T-cell (primary cell): Measurements from ENCODE around the gene AGTPBP1. TPM values are rescaled to one million over a fixed set of nuclear protein-coding genes. Genes with fewer than 3 reads are reported as not detected.

ENCODE experiments used
- ATAC-seq, 4 experiments: fragments of 200-7000 bp in 3 of 4; fragments of 150-1000 bp in 1 of 4; cut with Tn5 transposase; replicated peaks in 1 of 4; 1 replicate in 3 of 4; 2 replicates in 1 of 4; pipeline ENCODE4 v1.10.0; 2021; ENCODE audit warnings: moderate library complexity in 3 of 4, mild to moderate bottlenecking in 2 of 4, moderate number of reproducible peaks in 1 of 4
- CTCF ChIA-PET, 2 donors: fragments of 300-600 bp; sonication (Branson Sonifier 250); formaldehyde crosslinking; loops; one replicate each; lab custom pipeline; 2022; ENCODE audit warnings: antibody characterized with exemption in 2 of 2; lab: Charles Lee
- POLR2A ChIA-PET, 2 donors: fragments of 300-600 bp; sonication (Branson Sonifier 250); formaldehyde crosslinking; loops; one replicate each; lab custom pipeline; 2022; ENCODE audit warnings: antibody characterized with exemption in 2 of 2; lab: Charles Lee
- DNase-seq, 35 experiments: peaks; one replicate each; pipeline versions ENCODE4 v3.0.0 to v3.0.0-alpha.2; 2013 to 2023
- H3K27ac ChIP-seq: one replicate; pipeline ENCODE4 v1.5.1; 2013; ENCODE audit warnings: low read length
- H3K27me3 ChIP-seq, 2 experiments: replicated peaks in 1 of 2; 1 replicate in 1 of 2; 2 replicates in 1 of 2; pipeline versions ENCODE4 v1.6.1 to v1.7.0; 2013; ENCODE audit warnings: low read length in 1 of 2, mixed read lengths in 1 of 2; ENCODE audit not compliant: control insufficient read depth in 2 of 2, insufficient read depth in 2 of 2; ENCODE audit errors: extremely low read depth in 1 of 2
- H3K36me3 ChIP-seq, 2 donors: 1 replicate in 1 of 2; 2 replicates in 1 of 2; pipeline versions ENCODE4 v1.6.1 to v1.7.0; 2013; ENCODE audit warnings: low read length in 1 of 2; ENCODE audit not compliant: control insufficient read depth in 2 of 2, insufficient read depth in 1 of 2; ENCODE audit errors: extremely low read depth in 1 of 2
- H3K4me1 ChIP-seq, 2 experiments: 1 replicate in 1 of 2; 2 replicates in 1 of 2; pipeline versions ENCODE4 v1.6.1 to v1.7.0; 2013; ENCODE audit warnings: low read length in 2 of 2, mixed read lengths in 1 of 2; ENCODE audit not compliant: insufficient read depth in 2 of 2, control insufficient read depth in 1 of 2; ENCODE audit errors: extremely low read depth in 1 of 2
- H3K4me3 ChIP-seq, 2 donors: 1 replicate in 1 of 2; 2 replicates in 1 of 2; pipeline versions ENCODE4 v1.5.1 to v1.7.0; 2013; ENCODE audit warnings: mild to moderate bottlenecking in 2 of 2, low read length in 1 of 2, moderate library complexity in 1 of 2; ENCODE audit not compliant: control insufficient read depth in 1 of 2; ENCODE audit errors: extremely low read depth in 1 of 2
- H3K9me3 ChIP-seq: 2 replicates; pipeline ENCODE4 v1.7.0; 2013
- H3K27ac Mint-ChIP-seq, 2 donors: one replicate each; pipeline ENCODE4 v1.8.0; 2020 to 2021; ENCODE audit warnings: mild to moderate bottlenecking in 2 of 2, mixed read lengths in 2 of 2
- H3K27me3 Mint-ChIP-seq, 2 donors: one replicate each; pipeline ENCODE4 v1.8.0; 2021 to 2022; ENCODE audit warnings: mixed read lengths in 2 of 2
- H3K36me3 Mint-ChIP-seq: one replicate; pipeline ENCODE4 v1.8.0; 2021; ENCODE audit warnings: mixed read lengths
- H3K4me1 Mint-ChIP-seq, 3 donors: one replicate each; pipeline ENCODE4 v1.8.0; 2020 to 2022; ENCODE audit warnings: mixed read lengths in 3 of 3, mild to moderate bottlenecking in 1 of 3
- H3K4me3 Mint-ChIP-seq, 3 donors: one replicate each; pipeline ENCODE4 v1.8.0; 2020 to 2022; ENCODE audit warnings: mild to moderate bottlenecking in 3 of 3, mixed read lengths in 3 of 3, moderate library complexity in 3 of 3
- H3K9me3 Mint-ChIP-seq, 3 donors: one replicate each; pipeline ENCODE4 v1.8.0; 2020 to 2022; ENCODE audit warnings: mixed read lengths in 3 of 3
- WGBS: methylation state at CpG from one replicate; pipeline ENCODE4 v1.1.5; 2013; ENCODE audit warnings: missing lambda C conversion rate; ENCODE audit not compliant: insufficient coverage; 5-methylcytosine and 5-hydroxymethylcytosine counted together
- total RNA-seq, 35 experiments: library from RNA in 6 of 35; stranded (reverse) in 6 of 35; fragments of 120-200 nt in 1 of 35; gene quantifications; one replicate each; pipeline versions ENCODE4 v1.2.1 to v1.2.4 and lab custom pipeline; 2013 to 2026

The AGTPBP1 gene
- total RNA-seq, 5 donors from 2014 or later (not counting 1 experiment from before 2014, with no cell fraction given) = 46.2 to 66.7 (median 52.2) TPM

- no peaks in the 10 kb centered on the region for H3K9me3 Mint-ChIP-seq
- H3K27ac Mint-ChIP-seq = no peak overlapping the region
- Histone ChIP-seq H3K36me3 (no peaks in the 10 kb centered on the region), H3K27ac (no peak overlapping the region), H3K27me3 (peaks cover 0 to 18% of the 10 kb centered on the region in 2 experiments), H3K4me3 (no peak overlapping the region), H3K9me3 (no peaks in the 10 kb centered on the region), H3K4me1 (no peaks in the 10 kb centered on the region)
- ATAC-seq = no peak
- no peak overlapping the region for H3K4me3 Mint-ChIP-seq
- POLR2A ChIA-PET = no interaction called here
- H3K36me3 Mint-ChIP-seq = no peaks in the 10 kb centered on the region
- no peaks in the 10 kb centered on the region for H3K4me1 Mint-ChIP-seq
- WGBS = 81% methylated on average over 4 of the region's 4 CpGs
- peaks cover 8 to 16% of the 10 kb centered on the region in 2 donors for H3K27me3 Mint-ChIP-seq
- DNase-seq = no peak
- CTCF ChIA-PET = no interaction called here
Measured at GRCh38 chr9:85508616-85509015, 233.1 kb downstream of the AGTPBP1 start.

- ATAC-seq (no peak), DNase-seq (no peak)
- Histone ChIP-seq H3K27me3 (peaks cover 0 to 11% of the 10 kb centered on the region in 2 experiments), H3K27ac (no peak overlapping the region), H3K36me3 (no peaks in the 10 kb centered on the region), H3K4me1 (no peaks in the 10 kb centered on the region), H3K4me3 (no peak overlapping the region), H3K9me3 (no peaks in the 10 kb centered on the region)
- ChIA-PET CTCF (no interaction called here), POLR2A (no interaction called here)
- 82% methylated on average over 7 of the region's 7 CpGs for WGBS
- H3K36me3 Mint-ChIP-seq = no peaks in the 10 kb centered on the region
- H3K4me3 Mint-ChIP-seq = no peak overlapping the region
- no peaks in the 10 kb centered on the region for H3K9me3 Mint-ChIP-seq
- no peaks in the 10 kb centered on the region for H3K4me1 Mint-ChIP-seq
- no peak overlapping the region for H3K27ac Mint-ChIP-seq
- H3K27me3 Mint-ChIP-seq = peaks cover 13 to 20% of the 10 kb centered on the region in 2 donors
Measured at GRCh38 chr9:85505612-85506011, 236.1 kb downstream of the AGTPBP1 start.

- CTCF ChIA-PET = interaction anchor here in 1 of 2 donors (0.5 kb wide), 1 partner anchor 17 kb away, joined by 4 read pairs; no protein-coding TSS in a partner anchor
- no peak overlapping the region for H3K4me3 ChIP-seq
Measured at GRCh38 chr9:85502815-85503655, 238.7 kb downstream of the AGTPBP1 start.

GRCh38 chr9:85501882-85502281 is 239.9 kb downstream of the AGTPBP1 start:
- Histone ChIP-seq H3K27me3 (no peaks in the 10 kb centered on the region), H3K4me1 (no peaks in the 10 kb centered on the region), H3K36me3 (no peaks in the 10 kb centered on the region), H3K27ac (no peak overlapping the region), H3K4me3 (no peak overlapping the region), H3K9me3 (no peaks in the 10 kb centered on the region)
- no peaks in the 10 kb centered on the region for H3K36me3 Mint-ChIP-seq
- peaks cover 7 to 20% of the 10 kb centered on the region in 2 donors for H3K27me3 Mint-ChIP-seq
- CTCF ChIA-PET = no interaction called here
- DNase-seq = no peak
- ATAC-seq = no peak
- H3K4me3 Mint-ChIP-seq = no peak overlapping the region
- no peaks in the 10 kb centered on the region for H3K4me1 Mint-ChIP-seq
- WGBS = no CpG with 5 or more reads among the region's 1 CpG
- H3K27ac Mint-ChIP-seq = no peak overlapping the region
- peaks cover 2 to 11% (median 10%) of the 10 kb centered on the region in 3 donors for H3K9me3 Mint-ChIP-seq
- POLR2A ChIA-PET = no interaction called here

More at GRCh38 chr9:85502815-85503655, 238.7 kb downstream of the AGTPBP1 start:
- DNase-seq (no peak), ATAC-seq (no peak)
- Mint-ChIP-seq H3K27me3 (peaks cover 11 to 23% of the 10 kb centered on the region in 2 donors), H3K36me3 (no peaks in the 10 kb centered on the region), H3K4me3 (no peak overlapping the region), H3K9me3 (peaks cover 2 to 11% (median 10%) of the 10 kb centered on the region in 3 donors), H3K27ac (no peak overlapping the region), H3K4me1 (no peaks in the 10 kb centered on the region)
- Histone ChIP-seq H3K9me3 (no peaks in the 10 kb centered on the region), H3K27ac (no peak overlapping the region), H3K36me3 (no peaks in the 10 kb centered on the region), H3K4me1 (no peaks in the 10 kb centered on the region), H3K27me3 (peaks cover 0 to 2% of the 10 kb centered on the region in 2 experiments)
- POLR2A ChIA-PET = no interaction called here
- WGBS = 100% methylated on average over 1 of the region's 4 CpGs

GRCh38 chr9:85501456-85501855 is 240.3 kb downstream of the AGTPBP1 start:
- Histone ChIP-seq H3K4me3 (no peak overlapping the region), H3K4me1 (no peaks in the 10 kb centered on the region), H3K27me3 (no peaks in the 10 kb centered on the region), H3K36me3 (no peaks in the 10 kb centered on the region), H3K9me3 (no peaks in the 10 kb centered on the region), H3K27ac (no peak overlapping the region)
- H3K27ac Mint-ChIP-seq = no peak overlapping the region
- no CpG with 5 or more reads among the region's 6 CpGs for WGBS
- H3K4me1 Mint-ChIP-seq = no peaks in the 10 kb centered on the region
- no peak overlapping the region for H3K4me3 Mint-ChIP-seq
- CTCF ChIA-PET = no interaction called here
- DNase-seq (no peak), ATAC-seq (no peak)
- no peaks in the 10 kb centered on the region for H3K36me3 Mint-ChIP-seq
- POLR2A ChIA-PET = no interaction called here
- peaks cover 7 to 20% of the 10 kb centered on the region in 2 donors for H3K27me3 Mint-ChIP-seq
- H3K9me3 Mint-ChIP-seq = peaks cover 2 to 11% (median 10%) of the 10 kb centered on the region in 3 donors
